Esophagus squamous epithelium (tissue), 5 donors: Measurements from ENCODE around the gene KREMEN1. TPM values are rescaled to one million over a fixed set of nuclear protein-coding genes. Genes with fewer than 3 reads are reported as not detected.

Source experiments
- DNase-seq: peaks from one replicate; lab custom pipeline; 2025; lab: John Stamatoyannopoulos, UW
- H3K27ac ChIP-seq, 4 donors: fragments of 200-600 bp; sonication (generic); one replicate each; pipeline ENCODE4 v1.5.1; 2016 to 2019; ENCODE audit warnings: mild to moderate bottlenecking in 1 of 4
- H3K27me3 ChIP-seq, 4 donors: fragments of 200-600 bp; sonication (generic); 1 replicate in 3 of 4; 2 replicates in 1 of 4; pipeline versions ENCODE4 v1.5.1 to v1.6.0; 2017 to 2021; ENCODE audit warnings: antibody characterized with exemption in 1 of 4
- H3K36me3 ChIP-seq, 3 donors: fragments of 200-600 bp; sonication (generic); one replicate each; pipeline ENCODE4 v1.5.1; 2016 to 2019
- H3K4me1 ChIP-seq, 3 donors: fragments of 200-600 bp; sonication (generic); one replicate each; pipeline ENCODE4 v1.5.1; 2017 to 2019
- H3K4me3 ChIP-seq, 4 donors: fragments of 200-600 bp; sonication (generic); 1 replicate in 3 of 4; 2 replicates in 1 of 4; pipeline ENCODE4 v1.5.1; 2016 to 2019; ENCODE audit warnings: mild to moderate bottlenecking in 2 of 4, moderate library complexity in 1 of 4
- H3K9me3 ChIP-seq, 3 donors: fragments of 200-600 bp; sonication (generic); one replicate each; pipeline ENCODE4 v1.5.1; 2016 to 2019
- CTCF ChIP-seq, 6 experiments: fragments of 450-650 bp in 4 of 6; fragments of 200-600 bp in 2 of 6; sonication (generic) in 2 of 6; IDR thresholded peaks; one replicate each; pipeline ENCODE4 v1.5.1; 2016 to 2019; ENCODE audit warnings: antibody characterized with exemption in 6 of 6, mild to moderate bottlenecking in 4 of 6, moderate library complexity in 4 of 6
- POLR2A ChIP-seq, 4 donors: fragments of 450-650 bp; IDR thresholded peaks; one replicate each; pipeline ENCODE4 v1.6.1; 2017; ENCODE audit warnings: antibody characterized with exemption in 4 of 4, mild to moderate bottlenecking in 4 of 4, moderate library complexity in 3 of 4
- WGBS, 2 donors: methylation state at CpG; one replicate each; pipeline ENCODE4 v1.1.5; 2018; 5-methylcytosine and 5-hydroxymethylcytosine counted together
- intact Hi-C: fragments of 100-400 bp; cut with DNase I; formaldehyde crosslinking; loops from one replicate; pipeline ENCODE4 v1.15.0; 2022
- total RNA-seq, 4 donors: library from RNA; depleted of rRNA; stranded (reverse); fragments of >200 nt; gene quantifications; one replicate each; pipeline ENCODE4 v1.1.0, GENCODE V29; 2016
- donor health status: DM: yes; HTN: yes; CAD: no.

KREMEN1 gene
- total RNA-seq, 4 donors from 2014 or later: 34.3 to 64.8 (median 47.7) TPM

GRCh38 chr22:29088809-29089208 is 16.0 kb downstream of the KREMEN1 start:
- no peaks in the 10 kb centered on the region for H3K9me3 ChIP-seq
- no peak for DNase-seq
- H3K36me3 ChIP-seq: no peaks in the 10 kb centered on the region
- H3K4me1 ChIP-seq: peaks cover 0 to 45% (median 6%) of the 10 kb centered on the region in 3 donors
- H3K27ac ChIP-seq: no peak overlapping the region
- no peaks in the 10 kb centered on the region for H3K27me3 ChIP-seq
- intact Hi-C loops: no loop called here
- no peak overlapping the region for H3K4me3 ChIP-seq
- WGBS, 2 donors: 87 to 91% methylated on average over 3 of the region's 3 CpGs
- no peak for TF ChIP-seq CTCF (IDR thresholded peaks at IDR 0.05)

GRCh38 chr22:29089507-29089906 is 16.7 kb downstream of the KREMEN1 start:
- TF ChIP-seq POLR2A (IDR thresholded peaks at IDR 0.05) (no peak), CTCF (IDR thresholded peaks at IDR 0.05) (no peak)
- Histone ChIP-seq H3K27me3 (no peaks in the 10 kb centered on the region), H3K36me3 (peaks cover 0 to under 1% (median 0%) of the 10 kb centered on the region in 3 donors), H3K9me3 (no peaks in the 10 kb centered on the region), H3K4me1 (peaks cover 0 to 44% (median 8%) of the 10 kb centered on the region in 3 donors), H3K27ac (no peak overlapping the region), H3K4me3 (no peak overlapping the region)
- intact Hi-C loops: no loop called here
- WGBS, 2 donors: 58 to 62% methylated on average over 3 of the region's 3 CpGs
- no peak for DNase-seq

GRCh38 chr22:29090039-29090438 is 17.2 kb downstream of the KREMEN1 start:
- H3K4me3 ChIP-seq: no peak overlapping the region
- 75 to 81% methylated on average over 3 of the region's 3 CpGs for WGBS, 2 donors
- intact Hi-C loops: no loop called here
- no peak for DNase-seq
- H3K9me3 ChIP-seq: no peaks in the 10 kb centered on the region
- H3K36me3 ChIP-seq: peaks cover 0 to 6% (median 4%) of the 10 kb centered on the region in 3 donors
- no peak overlapping the region for H3K27ac ChIP-seq
- peaks cover 0 to 49% (median 8%) of the 10 kb centered on the region in 3 donors for H3K4me1 ChIP-seq
- no peaks in the 10 kb centered on the region for H3K27me3 ChIP-seq
- no peak for TF ChIP-seq CTCF (IDR thresholded peaks at IDR 0.05)
- TF ChIP-seq POLR2A (IDR thresholded peaks at IDR 0.05): no peak

- intact Hi-C loops: no loop called here
- TF ChIP-seq CTCF (IDR thresholded peaks at IDR 0.05): no peak
- no peak for TF ChIP-seq POLR2A (IDR thresholded peaks at IDR 0.05)
- WGBS, 2 donors: 60 to 74% methylated on average over 4 of the region's 4 CpGs
- no peak overlapping the region for H3K4me3 ChIP-seq
- peak overlapping the region in 2 of 4 donors; percentile 15 to 26 for H3K27ac ChIP-seq
- H3K4me1 ChIP-seq: peaks cover 0 to 52% (median 8%) of the 10 kb centered on the region in 3 donors
- no peaks in the 10 kb centered on the region for H3K9me3 ChIP-seq
- no peak for DNase-seq
- peaks cover 0 to 28% (median 13%) of the 10 kb centered on the region in 3 donors for H3K36me3 ChIP-seq
- H3K27me3 ChIP-seq: no peaks in the 10 kb centered on the region
Observed at GRCh38 chr22:29092243-29092642, 19.4 kb downstream of the KREMEN1 start.

GRCh38 chr22:29093030-29093429 is 20.2 kb downstream of the KREMEN1 start:
- Histone ChIP-seq H3K4me1 (peaks cover 0 to 52% (median 8%) of the 10 kb centered on the region in 3 donors), H3K4me3 (no peak overlapping the region), H3K27me3 (no peaks in the 10 kb centered on the region), H3K36me3 (peaks cover 0 to 36% (median 13%) of the 10 kb centered on the region in 3 donors), H3K27ac (peak overlapping the region in 3 of 4 donors; percentile 38 to 78 (median 66)), H3K9me3 (no peaks in the 10 kb centered on the region)
- TF ChIP-seq POLR2A (IDR thresholded peaks at IDR 0.05) (no peak), CTCF (IDR thresholded peaks at IDR 0.05) (no peak)
- 70 to 72% methylated on average over 1 of the region's 1 CpG for WGBS, 2 donors
- intact Hi-C loops: no loop called here
- DNase-seq: no peak
